ENCODE results near the gene CMC1. TPM values are rescaled to one million over a fixed set of nuclear protein-coding genes. Genes with fewer than 3 reads are reported as not detected.

Gene CMC1
- total RNA-seq, 1 experiment from 2014 or later: 22.8 TPM

DNA sequence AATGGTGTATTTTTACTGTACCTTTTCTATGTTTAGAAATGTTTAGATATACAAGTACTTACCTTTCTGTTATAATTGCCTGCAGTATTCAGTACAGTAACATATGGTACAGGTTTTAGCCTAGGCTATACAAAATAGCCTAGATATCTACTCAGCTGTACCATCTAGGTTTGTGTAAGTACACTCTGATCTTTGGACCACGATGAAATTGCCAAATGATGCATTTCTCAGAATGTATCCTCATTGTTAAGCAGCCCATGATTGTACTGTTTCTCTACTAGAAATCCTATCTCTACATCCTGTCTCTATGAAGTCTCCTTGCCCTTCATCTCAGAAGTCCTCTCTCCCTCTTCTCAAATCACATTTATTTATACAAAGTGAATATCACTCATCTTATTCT is 74.3 kb downstream of the CMC1 start:
- Histone ChIP-seq H3K4me3 (ENCODE audit: low read depth, low read length) (no peak overlapping the region), H3K27me3 (replicated peaks; ENCODE audit: control insufficient read depth, insufficient read depth, low read length) (no peaks in the 10 kb centered on the region), H3K9me3 (no peaks in the 10 kb centered on the region), H3K4me1 (no peaks in the 10 kb centered on the region; the same call in 1 of the 2 replicates), H3K36me3 (ENCODE audit: control insufficient read depth, insufficient read depth, low read length) (no peaks in the 10 kb centered on the region)
- TF ChIP-seq, protein P1, sequence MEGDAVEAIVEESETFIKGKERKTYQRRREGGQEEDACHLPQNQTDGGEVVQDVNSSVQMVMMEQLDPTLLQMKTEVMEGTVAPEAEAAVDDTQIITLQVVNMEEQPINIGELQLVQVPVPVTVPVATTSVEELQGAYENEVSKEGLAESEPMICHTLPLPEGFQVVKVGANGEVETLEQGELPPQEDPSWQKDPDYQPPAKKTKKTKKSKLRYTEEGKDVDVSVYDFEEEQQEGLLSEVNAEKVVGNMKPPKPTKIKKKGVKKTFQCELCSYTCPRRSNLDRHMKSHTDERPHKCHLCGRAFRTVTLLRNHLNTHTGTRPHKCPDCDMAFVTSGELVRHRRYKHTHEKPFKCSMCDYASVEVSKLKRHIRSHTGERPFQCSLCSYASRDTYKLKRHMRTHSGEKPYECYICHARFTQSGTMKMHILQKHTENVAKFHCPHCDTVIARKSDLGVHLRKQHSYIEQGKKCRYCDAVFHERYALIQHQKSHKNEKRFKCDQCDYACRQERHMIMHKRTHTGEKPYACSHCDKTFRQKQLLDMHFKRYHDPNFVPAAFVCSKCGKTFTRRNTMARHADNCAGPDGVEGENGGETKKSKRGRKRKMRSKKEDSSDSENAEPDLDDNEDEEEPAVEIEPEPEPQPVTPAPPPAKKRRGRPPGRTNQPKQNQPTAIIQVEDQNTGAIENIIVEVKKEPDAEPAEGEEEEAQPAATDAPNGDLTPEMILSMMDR (IDR thresholded peaks at IDR 0.05; ENCODE audit: insufficient read depth in 1 of 2, low read depth in 1 of 2, low read length in 1 of 2, severe bottlenecking in 1 of 2, unreplicated experiment in 1 of 2): no peak
- no peak overlapping the region for H3K27ac Mint-ChIP-seq (ENCODE audit: unreplicated experiment)
- H3K36me3 Mint-ChIP-seq (ENCODE audit: insufficient read depth, unreplicated experiment): no peaks in the 10 kb centered on the region
- intact Hi-C loops (cut with micrococcal nuclease; ENCODE audit: unreplicated experiment): no loop called here
- H3K4me1 Mint-ChIP-seq (ENCODE audit: low read depth, unreplicated experiment): peaks cover 4% of the 10 kb centered on the region
- CTCF ChIA-PET: no interaction called here
- BruUV-seq (replicated peaks): no TSS peak
- H3K9me3 Mint-ChIP-seq (ENCODE audit: unreplicated experiment): no peaks in the 10 kb centered on the region
- H3K27me3 Mint-ChIP-seq (ENCODE audit: insufficient read depth, unreplicated experiment): no peaks in the 10 kb centered on the region
- no peak for DNase-seq
- POLR2A ChIA-PET: no interaction called here
- no peak overlapping the region for H3K4me3 Mint-ChIP-seq (ENCODE audit: unreplicated experiment)

DNA sequence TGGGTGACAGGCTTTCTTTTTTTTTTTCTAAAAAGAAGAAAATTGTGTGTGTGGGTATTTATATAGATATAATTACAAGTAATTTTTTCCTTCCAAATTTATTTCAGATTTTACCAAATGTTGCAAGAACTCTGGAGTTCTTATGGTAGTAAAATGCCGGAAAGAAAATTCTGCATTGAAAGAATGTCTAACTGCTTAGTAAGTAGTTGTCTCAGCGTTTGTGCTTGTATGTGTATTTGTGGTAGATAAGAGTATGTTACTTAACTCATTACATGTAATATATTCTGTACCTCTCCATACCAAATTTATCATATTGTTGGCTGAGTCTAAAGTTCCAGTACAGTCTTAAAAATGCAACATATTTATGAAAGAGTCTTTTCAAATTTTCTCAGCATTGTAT is 74.8 kb downstream of the CMC1 start:
- Histone ChIP-seq H3K9me3 (no peaks in the 10 kb centered on the region), H3K4me1 (peaks cover 1% of the 10 kb centered on the region; the same call in 1 of the 2 replicates), H3K36me3 (ENCODE audit: control insufficient read depth, insufficient read depth, low read length) (no peaks in the 10 kb centered on the region), H3K27me3 (replicated peaks; ENCODE audit: control insufficient read depth, insufficient read depth, low read length) (no peaks in the 10 kb centered on the region), H3K4me3 (ENCODE audit: low read depth, low read length) (no peak overlapping the region)
- Mint-ChIP-seq H3K4me1 (ENCODE audit: low read depth, unreplicated experiment) (peaks cover 9% of the 10 kb centered on the region), H3K9me3 (ENCODE audit: unreplicated experiment) (no peaks in the 10 kb centered on the region), H3K36me3 (ENCODE audit: insufficient read depth, unreplicated experiment) (no peaks in the 10 kb centered on the region), H3K4me3 (ENCODE audit: unreplicated experiment) (no peak overlapping the region), H3K27ac (ENCODE audit: unreplicated experiment) (no peak overlapping the region), H3K27me3 (ENCODE audit: insufficient read depth, unreplicated experiment) (no peaks in the 10 kb centered on the region)
- no TSS peak for BruUV-seq (replicated peaks)
- DNase-seq: no peak
- intact Hi-C loops (cut with micrococcal nuclease; ENCODE audit: unreplicated experiment): no loop called here
- TF ChIP-seq, protein P1 (IDR thresholded peaks at IDR 0.05; ENCODE audit: insufficient read depth in 1 of 2, low read depth in 1 of 2, low read length in 1 of 2, severe bottlenecking in 1 of 2, unreplicated experiment in 1 of 2): no peak
- ChIA-PET CTCF (no interaction called here), POLR2A (no interaction called here)

- H3K4me3 Mint-ChIP-seq (ENCODE audit: unreplicated experiment): no peak overlapping the region
- ChIA-PET CTCF (interaction anchor here (1.0 to 1.2 kb wide), 3 partner anchors 9 to 606 kb away, joined by 4 to 14 read pairs (median 5); no protein-coding TSS in a partner anchor), POLR2A (no interaction called here)
- BruUV-seq (replicated peaks): no TSS peak
- TF ChIP-seq, protein P1 (IDR thresholded peaks at IDR 0.05; ENCODE audit: insufficient read depth in 1 of 2, low read depth in 1 of 2, low read length in 1 of 2, severe bottlenecking in 1 of 2, unreplicated experiment in 1 of 2): peak; percentile 40 to 70
- H3K27me3 ChIP-seq (replicated peaks; ENCODE audit: control insufficient read depth, insufficient read depth, low read length): no peaks in the 10 kb centered on the region
- no peaks in the 10 kb centered on the region for H3K36me3 Mint-ChIP-seq (ENCODE audit: insufficient read depth, unreplicated experiment)
- no peaks in the 10 kb centered on the region for H3K27me3 Mint-ChIP-seq (ENCODE audit: insufficient read depth, unreplicated experiment)
- H3K9me3 ChIP-seq: no peaks in the 10 kb centered on the region
- H3K4me1 Mint-ChIP-seq (ENCODE audit: low read depth, unreplicated experiment): peaks cover 11% of the 10 kb centered on the region
- intact Hi-C loops (cut with micrococcal nuclease; ENCODE audit: unreplicated experiment): no loop called here
- peaks cover 6% of the 10 kb centered on the region; the same call in 1 of the 2 replicates for H3K4me1 ChIP-seq
- no peak overlapping the region for H3K27ac Mint-ChIP-seq (ENCODE audit: unreplicated experiment)
- no peaks in the 10 kb centered on the region for H3K36me3 ChIP-seq (ENCODE audit: control insufficient read depth, insufficient read depth, low read length)
- no peaks in the 10 kb centered on the region for H3K9me3 Mint-ChIP-seq (ENCODE audit: unreplicated experiment)
- DNase-seq: peak in 1 of 2 experiments; percentile 53
- no peak overlapping the region for H3K4me3 ChIP-seq (ENCODE audit: low read depth, low read length)
Measured at GRCh38 chr3:28317438-28318022, 76.1 kb downstream of the CMC1 start.
